GM12865 (cell line): ENCODE results near the gene DNAJC13.

Source experiments
- DNase-seq: peaks from one replicate; pipeline ENCODE4 v3.0.0; 2010; ENCODE audit warnings: low read depth
- H3K4me3 ChIP-seq: 2 replicates; pipeline ENCODE4 v1.5.1; 2011; ENCODE audit warnings: mild to moderate bottlenecking, low read depth, low read length, control low read depth
- CTCF ChIP-seq: IDR thresholded peaks from 2 replicates; pipeline ENCODE4 v1.5.1; 2011; ENCODE audit warnings: low read length, control low read depth, low read depth, inconsistent platforms; ENCODE audit not compliant: insufficient read depth; ENCODE audit errors: missing control alignments

DNAJC13 gene

GRCh38 chr3:132445817-132446216 is 28.5 kb downstream of the DNAJC13 start:
- DNase-seq, result peak; percentile 18
- H3K4me3 ChIP-seq, result no peak overlapping the region
- no peak for TF ChIP-seq CTCF

GRCh38 chr3:132448216-132448961 is 31.1 kb downstream of the DNAJC13 start:
- TF ChIP-seq CTCF, result no peak
- no peak for DNase-seq
- H3K4me3 ChIP-seq, result no peak overlapping the region

GRCh38 chr3:132456136-132456535 is 38.8 kb downstream of the DNAJC13 start:
- TF ChIP-seq CTCF, result no peak
- DNase-seq, result no peak
- H3K4me3 ChIP-seq, result no peak overlapping the region

GRCh38 chr3:132456571-132456970 is 39.3 kb downstream of the DNAJC13 start:
- no peak for DNase-seq
- TF ChIP-seq CTCF, result no peak
- no peak overlapping the region for H3K4me3 ChIP-seq

GRCh38 chr3:132457286-132457685 is 40.0 kb downstream of the DNAJC13 start:
- DNase-seq, result no peak
- no peak overlapping the region for H3K4me3 ChIP-seq
- no peak for TF ChIP-seq CTCF

- TF ChIP-seq CTCF, result no peak
- no peak for DNase-seq
- no peak overlapping the region for H3K4me3 ChIP-seq
Measured at GRCh38 chr3:132459551-132459950, 42.2 kb downstream of the DNAJC13 start.

GRCh38 chr3:132461544-132461943 is 44.2 kb downstream of the DNAJC13 start:
- no peak for DNase-seq
- no peak for TF ChIP-seq CTCF
- H3K4me3 ChIP-seq, result no peak overlapping the region
